HCT116 (cell line): ENCODE measurements around the gene RELL1. TPM values are rescaled to one million over a fixed set of nuclear protein-coding genes. Genes with fewer than 3 reads are reported as not detected.

Source experiments
- ATAC-seq: fragments of 200-7000 bp; cut with Tn5 transposase; 2 replicates; pipeline ENCODE4 v1.9.1; 2020; ENCODE audit warnings: mild to moderate bottlenecking, moderate library complexity
- BruUV-seq: library from RNA; stranded (reverse); fragments of 400-500 nt; replicated peaks from 2 replicates; lab custom pipeline; 2021; lab: Mats Ljungman, UMichigan
- CTCF ChIA-PET: fragments of 300-600 bp; sonication (Branson Sonifier 250); formaldehyde crosslinking; loops from one replicate; lab custom pipeline; 2021; ENCODE audit warnings: antibody characterized with exemption; lab: Charles Lee
- POLR2A ChIA-PET: fragments of 300-600, 350-600 bp; sonication (Branson Sonifier 250); formaldehyde crosslinking; loops from one replicate; lab custom pipeline; 2021; ENCODE audit warnings: antibody characterized with exemption; lab: Charles Lee
- RAD21 ChIA-PET, 2 experiments: fragments of 300-600 bp; sonication (Branson Sonifier 250); formaldehyde crosslinking; loops; one replicate each; lab custom pipeline; 2023; ENCODE audit warnings: low total read pairs in 2 of 2; ENCODE audit not compliant: uncharacterized antibody in 2 of 2, unreplicated experiment in 2 of 2, low non-redundant PET in 1 of 2; lab: Charles Lee
- DNase-seq: peaks from one replicate; pipeline ENCODE4 v3.0.0-alpha.2; 2010; ENCODE audit warnings: low read depth, low spot score
- H2AFZ ChIP-seq: fragments of 200-600 bp; shearing (Covaris generic), sonication (generic); 2 replicates; pipeline ENCODE4 v1.6.1; 2017; ENCODE audit warnings: low read depth, mixed run types, mixed read lengths, antibody characterized with exemption, low read length; ENCODE audit not compliant: poor library complexity, severe bottlenecking
- H3K27ac ChIP-seq: 2 replicates; pipeline ENCODE4 v1.5.1; 2012; ENCODE audit warnings: low read depth, low read length
- H3K27me3 ChIP-seq: fragments of 200-600 bp; sonication (generic); 2 replicates; pipeline ENCODE4 v1.6.1; 2016; ENCODE audit warnings: mixed run types, low read length, mixed read lengths; ENCODE audit not compliant: insufficient read depth
- H3K36me3 ChIP-seq, 2 experiments: fragments of 200-500 bp in 1 of 2; fragments of 200-600 bp in 1 of 2; sonication (Bioruptor generic) in 1 of 2; sonication (generic) in 1 of 2; 2 replicates each; pipeline versions ENCODE4 v1.5.1 to v1.6.1; 2014 to 2016; ENCODE audit warnings: low read length in 2 of 2, inconsistent platforms in 1 of 2, mixed read lengths in 1 of 2, mixed run types in 1 of 2; ENCODE audit not compliant: insufficient read depth in 2 of 2, control insufficient read depth in 1 of 2
- H3K4me1 ChIP-seq, 2 experiments: fragments of 200-600 bp in 1 of 2; sonication (generic) in 1 of 2; 2 replicates each; pipeline versions ENCODE4 v1.5.1 to v1.6.1; 2012 to 2017; ENCODE audit warnings: low read length in 2 of 2, inconsistent platforms in 1 of 2, mild to moderate bottlenecking in 1 of 2, mixed read lengths in 1 of 2, mixed run types in 1 of 2, moderate library complexity in 1 of 2; ENCODE audit not compliant: insufficient read depth in 2 of 2, control insufficient read depth in 1 of 2
- H3K4me2 ChIP-seq: fragments of 200-600 bp; sonication (generic); 2 replicates; pipeline ENCODE4 v1.6.1; 2017; ENCODE audit warnings: mixed run types, low read length, mixed read lengths
- H3K4me3 ChIP-seq, 2 experiments: fragments of 200-600 bp in 1 of 2; sonication (generic) in 1 of 2; replicated peaks in 1 of 2; 2 replicates each; pipeline ENCODE4 v1.5.1; 2011 to 2016; ENCODE audit warnings: low read length in 2 of 2, control low read depth in 1 of 2, low read depth in 1 of 2, mild to moderate bottlenecking in 1 of 2, mixed read lengths in 1 of 2, mixed run types in 1 of 2
- H3K79me2 ChIP-seq: fragments of 200-600 bp; sonication (generic); 2 replicates; pipeline ENCODE4 v1.6.1; 2017; ENCODE audit warnings: mild to moderate bottlenecking, mixed run types, low read length, moderate library complexity, mixed read lengths; ENCODE audit not compliant: insufficient read depth
- H3K9ac ChIP-seq: fragments of 200-600 bp; sonication (generic); 2 replicates; pipeline ENCODE4 v1.6.1; 2016; ENCODE audit warnings: low read length, mixed read lengths
- H3K9me2 ChIP-seq: fragments of 200-600 bp; sonication (generic), shearing (Covaris generic); 2 replicates; pipeline ENCODE4 v1.6.1; 2017; ENCODE audit warnings: mixed run types, mild to moderate bottlenecking, moderate library complexity; ENCODE audit not compliant: insufficient read depth
- H3K9me3 ChIP-seq, 2 experiments: fragments of 200-500 bp in 1 of 2; fragments of 200-600 bp in 1 of 2; sonication (Bioruptor generic) in 1 of 2; sonication (generic) in 1 of 2; 2 replicates each; pipeline ENCODE4 v1.6.1; 2014 to 2017; ENCODE audit warnings: low read length in 2 of 2, mixed read lengths in 2 of 2, inconsistent platforms in 1 of 2, low read depth in 1 of 2, mild to moderate bottlenecking in 1 of 2, mixed run types in 1 of 2, moderate library complexity in 1 of 2; ENCODE audit not compliant: control insufficient read depth in 1 of 2, insufficient read depth in 1 of 2
- H4K20me1 ChIP-seq: fragments of 200-600 bp; sonication (generic), shearing (Covaris generic); 2 replicates; pipeline ENCODE4 v1.6.1; 2017; ENCODE audit warnings: mixed run types, mild to moderate bottlenecking, moderate library complexity; ENCODE audit not compliant: insufficient read depth
- CBX3 ChIP-seq: IDR thresholded peaks from 2 replicates; pipeline ENCODE4 v1.6.1; 2012; ENCODE audit warnings: low read depth
- CEBPB ChIP-seq: IDR thresholded peaks from 2 replicates; pipeline ENCODE4 v1.6.1; 2012; ENCODE audit warnings: low read depth
- EGR1 ChIP-seq: IDR thresholded peaks from 2 replicates; pipeline ENCODE4 v1.6.1; 2012; ENCODE audit warnings: low read depth
- EZH2 ChIP-seq: fragments of 200-600 bp; sonication (generic); IDR thresholded peaks from 2 replicates; pipeline ENCODE4 v1.6.1; 2017; ENCODE audit warnings: antibody characterized with exemption, mixed run types
- EZH2phosphoT487 ChIP-seq: fragments of 200-600 bp; IDR thresholded peaks from 2 replicates; pipeline ENCODE4 v1.6.1; 2018; ENCODE audit warnings: antibody characterized with exemption, borderline replicate concordance
- POLR2A ChIP-seq: IDR thresholded peaks from 2 replicates; pipeline ENCODE4 v1.7.0; 2011; ENCODE audit warnings: borderline replicate concordance; ENCODE audit not compliant: insufficient read depth, insufficient read length; ENCODE audit errors: extremely low read depth
- POLR2AphosphoS5 ChIP-seq: IDR thresholded peaks from 2 replicates; pipeline ENCODE4 v1.6.1; 2011; ENCODE audit warnings: mild to moderate bottlenecking, low read depth, low read length, moderate library complexity
- RAD21 ChIP-seq: IDR thresholded peaks from 2 replicates; pipeline ENCODE4 v1.6.1; 2012; ENCODE audit warnings: low read depth, mild to moderate bottlenecking
- REST ChIP-seq: IDR thresholded peaks from 2 replicates; pipeline ENCODE4 v1.6.1; 2012; ENCODE audit warnings: low read depth
- SRF ChIP-seq: IDR thresholded peaks from 2 replicates; pipeline ENCODE4 v1.6.1; 2012; ENCODE audit warnings: low read depth
- ZBTB33 ChIP-seq: IDR thresholded peaks from 2 replicates; pipeline ENCODE4 v1.6.1; 2011; ENCODE audit warnings: mild to moderate bottlenecking, low read length, moderate library complexity; ENCODE audit not compliant: insufficient replicate concordance; ENCODE audit errors: extremely low read depth
- intact Hi-C: fragments of 100-400 bp; cut with micrococcal nuclease; formaldehyde crosslinking; loops from 2 replicates; pipeline ENCODE4 v1.10.0; 2022
- total RNA-seq: library from RNA; stranded (reverse); gene quantifications from one replicate; pipeline ENCODE4 v1.2.1, GENCODE V29; 2021; ENCODE audit not compliant: unreplicated experiment
- TF ChIP-seq, protein P1 (sequence below), 3 experiments: fragments of 200-600 bp in 1 of 3; sonication (generic) in 1 of 3; IDR thresholded peaks in 2 of 3; conservative IDR thresholded peaks in 1 of 3; 2 replicates each; pipeline ENCODE4 v1.5.1; 2012 to 2017; ENCODE audit warnings: low read depth in 2 of 3, low read length in 2 of 3, antibody characterized with exemption in 1 of 3, borderline replicate concordance in 1 of 3, control low read depth in 1 of 3, mild to moderate bottlenecking in 1 of 3, mixed read lengths in 1 of 3, mixed run types in 1 of 3, moderate library complexity in 1 of 3; ENCODE audit not compliant: insufficient read depth in 1 of 3
- TF ChIP-seq, protein P2 (sequence below): IDR thresholded peaks from 2 replicates; pipeline ENCODE4 v1.6.1; 2012

The RELL1 gene
- total RNA-seq, 1 experiment from 2014 or later, result 30.2 TPM

GRCh38 chr4:37567836-37568235 lies 118.3 kb downstream of the RELL1 start:
- Histone ChIP-seq H3K79me2 (no peaks in the 10 kb centered on the region), H3K27me3 (no peaks in the 10 kb centered on the region), H3K9me2 (no peaks in the 10 kb centered on the region), H2AFZ (no peak overlapping the region), H3K4me1 (no peaks in the 10 kb centered on the region), H3K4me3 (no peak overlapping the region), H3K27ac (no peak overlapping the region), H4K20me1 (no peaks in the 10 kb centered on the region), H3K9me3 (no peaks in the 10 kb centered on the region), H3K9ac (no peak overlapping the region), H3K36me3 (no peaks in the 10 kb centered on the region), H3K4me2 (no peak overlapping the region)
- ATAC-seq, result no peak
- ChIA-PET POLR2A (no interaction called here), CTCF (interaction anchor here (2.7 kb wide), 1 partner anchor 133 kb away, joined by 19 read pairs; no protein-coding TSS in a partner anchor), RAD21 (no interaction called here)
- no TSS peak for BruUV-seq
- TF ChIP-seq, protein P1, sequence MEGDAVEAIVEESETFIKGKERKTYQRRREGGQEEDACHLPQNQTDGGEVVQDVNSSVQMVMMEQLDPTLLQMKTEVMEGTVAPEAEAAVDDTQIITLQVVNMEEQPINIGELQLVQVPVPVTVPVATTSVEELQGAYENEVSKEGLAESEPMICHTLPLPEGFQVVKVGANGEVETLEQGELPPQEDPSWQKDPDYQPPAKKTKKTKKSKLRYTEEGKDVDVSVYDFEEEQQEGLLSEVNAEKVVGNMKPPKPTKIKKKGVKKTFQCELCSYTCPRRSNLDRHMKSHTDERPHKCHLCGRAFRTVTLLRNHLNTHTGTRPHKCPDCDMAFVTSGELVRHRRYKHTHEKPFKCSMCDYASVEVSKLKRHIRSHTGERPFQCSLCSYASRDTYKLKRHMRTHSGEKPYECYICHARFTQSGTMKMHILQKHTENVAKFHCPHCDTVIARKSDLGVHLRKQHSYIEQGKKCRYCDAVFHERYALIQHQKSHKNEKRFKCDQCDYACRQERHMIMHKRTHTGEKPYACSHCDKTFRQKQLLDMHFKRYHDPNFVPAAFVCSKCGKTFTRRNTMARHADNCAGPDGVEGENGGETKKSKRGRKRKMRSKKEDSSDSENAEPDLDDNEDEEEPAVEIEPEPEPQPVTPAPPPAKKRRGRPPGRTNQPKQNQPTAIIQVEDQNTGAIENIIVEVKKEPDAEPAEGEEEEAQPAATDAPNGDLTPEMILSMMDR (IDR thresholded peaks at IDR 0.05 in 2 of 3, conservative IDR thresholded peaks at IDR 0.05 in 1 of 3; ENCODE audit: borderline replicate concordance in 1 of 3, insufficient read depth in 1 of 3, low read depth in 2 of 3, low read length in 2 of 3), result no peak
- TF ChIP-seq EGR1 (no peak), POLR2A (no peak)
- DNase-seq, result no peak
- intact Hi-C loops, result no loop called here

GRCh38 chr4:37562592-37562991 lies 123.6 kb downstream of the RELL1 start:
- ChIA-PET RAD21 (no interaction called here), CTCF (no interaction called here), POLR2A (no interaction called here)
- Histone ChIP-seq H3K27ac (no peak overlapping the region), H3K9ac (no peak overlapping the region), H3K9me2 (no peaks in the 10 kb centered on the region), H3K4me1 (no peaks in the 10 kb centered on the region), H4K20me1 (no peaks in the 10 kb centered on the region), H2AFZ (no peak overlapping the region), H3K9me3 (no peaks in the 10 kb centered on the region), H3K27me3 (no peaks in the 10 kb centered on the region), H3K36me3 (no peaks in the 10 kb centered on the region), H3K4me3 (no peak overlapping the region), H3K4me2 (no peak overlapping the region), H3K79me2 (no peaks in the 10 kb centered on the region)
- BruUV-seq, result no TSS peak
- ATAC-seq (no peak), DNase-seq (no peak)
- intact Hi-C loops, result no loop called here
- no peak for TF ChIP-seq REST
- TF ChIP-seq ZBTB33, result no peak
- no peak for TF ChIP-seq CEBPB
- TF ChIP-seq RAD21, result no peak
- no peak for TF ChIP-seq POLR2AphosphoS5
- no peak for TF ChIP-seq SRF
- TF ChIP-seq, protein P2, sequence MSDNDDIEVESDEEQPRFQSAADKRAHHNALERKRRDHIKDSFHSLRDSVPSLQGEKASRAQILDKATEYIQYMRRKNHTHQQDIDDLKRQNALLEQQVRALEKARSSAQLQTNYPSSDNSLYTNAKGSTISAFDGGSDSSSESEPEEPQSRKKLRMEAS, result no peak
- no peak for TF ChIP-seq CBX3
- no peak for TF ChIP-seq EZH2
- no peak for TF ChIP-seq EZH2phosphoT487
